GM12892 (cell line): ENCODE results near the gene CARNS1.
A peak's percentile ranks its signal among the peaks of the same experiment; 100 is the strongest.

Experiments used
- DNase-seq: peaks from one replicate; pipeline ENCODE4 v3.0.0; 2011; ENCODE audit not compliant: insufficient read length
- FAIRE-seq: peaks from 2 replicates; lab custom pipeline; 2011; peaks lifted over from hg19 to GRCh38; lab: Jason Lieb, UNC
- POLR2A ChIP-seq: IDR thresholded peaks from 2 replicates; pipeline ENCODE4 v1.6.1; 2011; ENCODE audit warnings: low read depth, low read length, control low read depth
- POLR2AphosphoS5 ChIP-seq: IDR thresholded peaks from 2 replicates; pipeline ENCODE4 v1.6.1; 2011; ENCODE audit warnings: low read depth, low read length, control low read depth
- TAF1 ChIP-seq: IDR thresholded peaks from 2 replicates; pipeline ENCODE4 v1.6.1; 2011; ENCODE audit warnings: low read depth, mild to moderate bottlenecking, control low read depth, low read length, borderline replicate concordance

CARNS1 gene

DNA sequence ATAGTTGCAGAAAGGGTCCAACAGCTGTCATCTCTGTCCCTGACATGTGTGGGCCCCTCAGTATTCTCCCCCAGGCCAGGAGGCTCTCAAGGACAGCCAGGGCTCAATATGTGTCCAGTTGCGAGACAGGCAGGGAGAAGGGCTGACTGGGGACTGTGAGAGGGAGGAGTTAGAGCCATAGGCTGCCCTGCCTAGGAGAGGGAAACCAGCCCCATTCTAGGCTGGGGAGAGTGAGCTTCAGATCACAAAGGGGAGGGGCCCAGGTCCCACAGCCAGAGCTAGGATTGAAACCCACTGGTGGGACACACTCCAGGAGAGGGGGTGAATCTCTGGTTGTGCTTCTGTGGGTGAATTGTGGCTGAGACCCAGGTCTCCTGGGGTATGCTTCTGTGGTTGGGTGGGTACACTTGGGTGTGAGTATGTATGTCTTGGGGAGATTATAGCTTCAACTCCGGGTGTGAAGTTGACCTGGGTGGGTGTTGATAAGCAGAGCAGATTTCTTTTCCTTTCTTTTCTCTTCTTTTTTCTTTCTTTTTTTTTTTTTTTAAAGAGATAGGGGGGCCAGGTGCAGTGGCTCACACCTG, 2.1 kb upstream of the CARNS1 start:
- TF ChIP-seq POLR2A = no peak
- no peak for TF ChIP-seq TAF1
- TF ChIP-seq POLR2AphosphoS5 = no peak
- FAIRE-seq (peak; percentile 30), DNase-seq (no peak)

DNA sequence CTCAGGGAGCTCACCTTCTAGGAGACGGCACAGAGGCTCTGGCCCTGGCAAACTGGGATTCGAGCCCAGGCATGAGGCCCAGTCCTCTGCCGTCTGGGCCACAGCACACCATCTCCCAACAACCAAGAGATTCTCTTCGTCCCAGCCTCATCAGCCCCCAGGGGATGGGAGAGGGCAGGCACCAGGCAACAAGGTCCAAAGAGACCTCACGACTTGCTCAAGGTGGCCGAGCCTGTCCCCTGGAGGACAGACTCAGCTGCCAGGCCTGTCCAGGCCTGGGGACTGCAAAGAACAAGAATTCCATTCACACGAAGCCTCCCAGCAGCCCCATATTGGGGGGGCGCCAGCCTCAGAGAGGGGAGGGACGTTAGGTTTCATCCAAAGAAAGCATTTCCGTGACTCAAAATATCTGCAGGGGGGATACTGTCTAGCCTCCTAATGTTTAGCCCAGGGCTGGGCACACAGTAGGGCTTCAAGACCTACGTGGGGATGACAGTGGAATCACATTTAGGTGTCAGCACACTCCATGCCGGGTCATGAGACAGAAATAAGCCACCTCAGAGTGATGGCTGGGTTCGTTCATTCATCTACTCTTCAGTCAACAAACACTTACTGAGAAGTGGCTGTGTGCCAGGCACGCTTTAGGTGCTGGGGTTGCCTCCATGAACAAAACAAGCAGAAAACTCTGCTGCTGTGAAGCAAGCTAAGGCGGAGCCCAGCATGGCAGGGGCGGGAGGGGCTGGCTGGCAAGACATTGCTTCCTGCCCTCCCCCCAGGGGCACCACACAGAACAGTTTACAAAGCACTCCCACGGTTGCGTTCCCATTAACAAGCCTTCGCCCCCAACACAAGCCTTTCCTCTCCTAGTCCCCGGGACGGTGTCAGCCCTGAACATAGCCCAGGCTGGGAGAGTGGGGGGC, 1.2 kb downstream of the CARNS1 start:
- FAIRE-seq (peak; percentile 66), DNase-seq (no peak)
- TF ChIP-seq TAF1 = no peak
- TF ChIP-seq POLR2AphosphoS5 = no peak
- no peak for TF ChIP-seq POLR2A

DNA sequence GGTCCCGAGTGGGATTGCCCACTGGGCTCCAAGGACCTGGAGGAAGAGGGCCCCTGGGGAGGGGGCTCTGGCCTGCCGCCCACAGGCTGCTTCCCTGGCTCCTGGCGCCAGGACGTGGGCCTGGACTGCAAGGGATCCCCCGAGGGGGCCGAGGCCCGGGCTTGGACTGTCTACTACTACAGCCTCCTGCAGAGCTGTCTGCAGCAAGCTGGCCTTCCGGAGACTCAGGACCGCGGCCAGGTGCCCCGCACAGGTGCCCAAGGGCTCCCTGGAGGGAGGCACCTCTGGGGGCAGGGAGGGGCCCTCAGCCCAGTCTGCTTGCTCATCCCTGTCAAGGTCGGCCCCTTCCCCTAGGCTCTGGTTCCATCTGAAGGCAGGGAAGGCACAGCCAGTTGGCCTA, 1.9 kb downstream of the CARNS1 start:
- FAIRE-seq (no peak), DNase-seq (no peak)
- no peak for TF ChIP-seq TAF1
- TF ChIP-seq POLR2AphosphoS5 = no peak
- TF ChIP-seq POLR2A = no peak

DNA sequence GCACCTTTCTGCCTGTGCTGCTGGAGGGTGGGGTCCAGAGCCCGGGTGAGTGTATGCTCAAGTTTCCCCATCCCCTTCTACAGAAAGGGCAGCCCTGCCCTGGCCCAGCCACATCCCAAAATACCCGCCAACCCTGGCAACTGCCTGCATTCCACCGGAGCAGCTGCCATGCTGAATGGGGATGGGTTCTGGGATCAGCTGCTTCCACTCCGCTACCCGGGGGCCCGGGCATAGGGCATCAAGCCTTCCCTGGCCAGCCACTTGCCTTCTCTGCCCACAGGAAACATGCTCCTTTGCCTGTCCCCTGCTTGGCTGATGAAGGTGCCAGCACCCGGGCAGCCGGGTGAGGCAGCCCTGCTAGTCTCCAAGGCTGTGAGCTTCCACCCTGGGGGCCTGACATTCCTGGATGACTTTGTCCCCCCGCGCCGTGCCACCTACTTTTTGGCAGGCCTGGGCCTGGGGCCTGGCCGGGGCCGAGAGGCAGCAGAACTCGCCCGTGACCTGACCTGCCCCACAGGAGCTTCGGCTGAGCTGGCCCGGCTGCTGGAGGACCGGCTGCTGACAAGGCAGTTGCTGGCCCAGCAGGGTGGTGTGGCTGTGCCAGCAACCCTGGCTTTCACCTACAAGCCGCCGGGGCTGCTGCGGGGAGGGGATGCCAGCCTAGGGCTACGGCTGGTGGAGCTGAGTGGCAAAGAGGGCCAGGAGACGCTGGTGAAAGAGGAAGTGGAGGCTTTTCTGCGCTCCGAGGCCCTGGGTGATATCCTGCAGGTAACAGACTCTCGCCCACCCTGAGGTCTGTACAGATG, 3.2 kb downstream of the CARNS1 start:
- no peak for TF ChIP-seq TAF1
- TF ChIP-seq POLR2AphosphoS5 = no peak
- TF ChIP-seq POLR2A = no peak
- DNase-seq (no peak), FAIRE-seq (peak; percentile 68)

- no peak for DNase-seq
- FAIRE-seq = no peak
- TF ChIP-seq TAF1 (no peak), POLR2AphosphoS5 (no peak), POLR2A (no peak)
Observed at GRCh38 chr11:67419325-67420049, 4.0 kb downstream of the CARNS1 start.

DNA sequence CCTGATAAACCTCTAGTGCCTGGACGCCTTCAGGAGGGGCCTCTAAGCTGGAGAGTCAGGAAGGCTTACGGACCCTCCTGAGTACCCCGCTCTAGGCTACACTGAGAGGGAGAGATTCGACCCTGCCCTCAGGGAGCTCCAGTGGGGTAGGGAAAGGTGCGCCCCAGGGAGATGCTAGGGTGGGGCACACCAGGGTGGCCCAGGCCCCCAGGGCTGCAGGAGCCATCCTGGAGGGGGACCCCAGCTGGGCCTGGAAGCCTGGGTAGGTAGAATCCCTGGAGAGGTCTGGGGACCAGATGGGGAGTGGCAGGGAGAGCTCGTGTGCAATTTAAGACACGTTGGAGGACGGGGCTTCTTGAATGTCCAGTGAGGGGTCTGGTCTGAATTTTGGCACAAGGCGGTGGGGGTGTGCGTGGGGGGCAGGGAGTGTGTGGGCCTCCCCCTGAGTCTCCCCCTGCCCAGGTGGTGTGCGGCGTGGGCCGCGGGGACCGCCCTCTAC, 4.7 kb downstream of the CARNS1 start:
- TF ChIP-seq POLR2A = no peak
- no peak for TF ChIP-seq TAF1
- no peak for TF ChIP-seq POLR2AphosphoS5
- FAIRE-seq (no peak), DNase-seq (no peak)

DNA sequence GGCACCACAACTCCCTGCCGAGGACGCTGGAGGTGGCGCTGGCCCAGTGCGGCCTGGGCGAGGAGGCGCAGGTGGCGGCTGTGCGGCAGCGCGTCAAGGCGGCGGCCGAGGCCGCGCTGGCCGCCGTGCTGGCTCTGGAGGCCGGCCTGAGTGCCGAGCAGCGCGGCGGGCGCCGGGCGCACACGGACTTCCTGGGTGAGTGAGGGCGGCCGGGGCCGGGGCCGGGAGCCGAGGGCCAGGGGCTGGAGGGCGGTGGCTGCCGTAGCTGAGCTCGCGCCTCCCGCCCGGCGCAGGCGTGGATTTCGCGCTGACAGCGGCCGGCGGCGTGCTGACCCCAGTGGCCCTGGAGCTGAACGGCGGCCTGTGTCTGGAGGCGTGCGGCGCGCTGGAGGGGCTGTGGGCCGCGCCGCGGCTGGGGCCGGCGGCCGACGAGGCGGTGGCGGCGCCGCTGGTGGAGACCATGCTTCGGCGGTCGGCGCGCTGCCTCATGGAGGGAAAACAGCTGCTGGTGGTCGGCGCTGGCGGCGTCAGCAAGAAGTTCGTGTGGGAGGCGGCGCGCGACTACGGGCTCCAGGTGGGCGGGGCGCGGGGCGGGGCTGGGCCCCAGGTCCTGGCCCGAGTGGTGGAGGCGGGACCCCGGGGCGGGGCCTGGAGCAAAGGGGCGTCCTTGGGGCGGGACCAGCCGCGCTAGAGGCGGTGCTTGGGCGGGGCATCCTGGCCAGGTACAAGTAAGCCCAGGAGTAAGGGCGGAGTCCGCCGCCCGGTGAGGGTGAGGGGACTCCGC, 5.4 kb downstream of the CARNS1 start:
- TF ChIP-seq POLR2A (no peak; the same call in 1 of the 2 replicates), TAF1 (no peak), POLR2AphosphoS5 (no peak)
- FAIRE-seq = peak; percentile 100
- peak; percentile 99 for DNase-seq

GRCh38 chr11:67421430-67422031, 6.1 kb downstream of the CARNS1 start:
- no peak for TF ChIP-seq TAF1
- DNase-seq (no peak), FAIRE-seq (no peak)

- DNase-seq (no peak), FAIRE-seq (peak; percentile 63)
- TF ChIP-seq TAF1 (no peak), POLR2AphosphoS5 (no peak), POLR2A (no peak)
Observed at GRCh38 chr11:67422891-67423290, 7.4 kb downstream of the CARNS1 start.

GRCh38 chr11:67423466-67423865, 8.0 kb downstream of the CARNS1 start:
- TF ChIP-seq POLR2AphosphoS5 (no peak), POLR2A (no peak), TAF1 (no peak)
- no peak for DNase-seq
- no peak for FAIRE-seq
